ENCODE results near the gene UBE2H.
A peak's percentile ranks its signal among the peaks of the same experiment; 100 is the strongest.

The UBE2H gene

DNA sequence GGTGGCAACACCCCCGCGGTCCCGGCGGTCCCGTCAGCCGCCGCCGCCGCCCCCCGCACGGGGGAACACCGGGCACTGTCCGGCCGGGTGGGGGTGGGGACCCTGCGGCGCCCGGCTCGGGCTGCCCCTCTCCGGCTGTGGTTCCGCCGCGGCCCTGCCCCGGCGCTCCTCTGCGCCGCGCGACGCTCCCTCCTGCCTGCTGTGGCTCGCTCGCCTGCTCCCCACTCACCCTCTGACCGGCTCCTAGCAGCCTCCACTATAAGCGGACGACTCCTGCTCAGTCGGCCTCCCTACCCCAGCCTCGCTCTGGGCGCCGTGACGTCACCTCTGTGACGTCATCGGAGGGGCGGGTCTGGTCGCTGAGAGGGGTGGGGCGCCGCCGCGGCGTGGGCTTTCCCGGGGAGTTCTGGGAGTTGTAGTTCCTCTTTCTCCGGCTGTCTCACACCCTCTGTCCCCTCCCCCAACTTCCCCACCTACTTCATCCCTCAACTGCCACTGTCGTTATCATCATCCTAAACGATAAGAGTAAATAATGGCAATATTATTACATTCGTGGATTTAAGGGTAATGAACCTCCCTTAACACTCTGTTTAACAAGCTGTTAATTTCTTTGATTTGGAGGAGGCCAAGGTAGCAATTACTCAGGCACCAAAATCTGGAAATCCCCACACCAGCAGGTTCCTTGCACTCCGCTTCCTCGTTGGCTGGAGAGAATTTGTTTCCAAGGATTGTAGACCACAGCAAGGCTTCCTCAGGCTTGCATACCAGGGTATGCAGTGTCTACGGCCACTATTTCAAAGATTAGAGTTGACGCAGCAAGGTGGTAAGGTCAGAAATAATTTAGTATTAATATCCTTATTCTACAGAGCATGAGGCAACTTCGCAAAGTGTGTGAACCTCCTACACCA, at the start of gene UBE2H:
UBE2H (minus strand) TSS at position 308 of the 908 bp plus-strand sequence. CDS start 405 bp downstream, outside the sequence.
- peak; percentile 66 for DNase-seq (ENCODE audit: low read depth)
- TF ChIP-seq CTCF (IDR thresholded peaks at IDR 0.05; ENCODE audit: low read depth, low read length, missing control alignments), result no peak
- H3K4me3 ChIP-seq (ENCODE audit: low read depth, low read length), result peak within 1 kb of the TSS; percentile 64

- H3K4me3 ChIP-seq (ENCODE audit: low read depth, low read length), result no peak overlapping the region
- DNase-seq (ENCODE audit: low read depth), result no peak
- TF ChIP-seq CTCF (IDR thresholded peaks at IDR 0.05; ENCODE audit: low read depth, low read length, missing control alignments), result no peak
These were observed 45.7 kb upstream of the UBE2H start for GRCh38 chr7:129998446-129998845.

- TF ChIP-seq CTCF (IDR thresholded peaks at IDR 0.05; ENCODE audit: low read depth, low read length, missing control alignments), result no peak
- H3K4me3 ChIP-seq (ENCODE audit: low read depth, low read length), result no peak overlapping the region
- no peak for DNase-seq (ENCODE audit: low read depth)
These were observed 44.5 kb upstream of the UBE2H start for GRCh38 chr7:129997285-129997684.

GRCh38 chr7:129993275-129993674, 40.5 kb upstream of the UBE2H start:
- no peak for DNase-seq (ENCODE audit: low read depth)
- H3K4me3 ChIP-seq (ENCODE audit: low read depth, low read length), result no peak overlapping the region
- TF ChIP-seq CTCF (IDR thresholded peaks at IDR 0.05; ENCODE audit: low read depth, low read length, missing control alignments), result no peak

DNA sequence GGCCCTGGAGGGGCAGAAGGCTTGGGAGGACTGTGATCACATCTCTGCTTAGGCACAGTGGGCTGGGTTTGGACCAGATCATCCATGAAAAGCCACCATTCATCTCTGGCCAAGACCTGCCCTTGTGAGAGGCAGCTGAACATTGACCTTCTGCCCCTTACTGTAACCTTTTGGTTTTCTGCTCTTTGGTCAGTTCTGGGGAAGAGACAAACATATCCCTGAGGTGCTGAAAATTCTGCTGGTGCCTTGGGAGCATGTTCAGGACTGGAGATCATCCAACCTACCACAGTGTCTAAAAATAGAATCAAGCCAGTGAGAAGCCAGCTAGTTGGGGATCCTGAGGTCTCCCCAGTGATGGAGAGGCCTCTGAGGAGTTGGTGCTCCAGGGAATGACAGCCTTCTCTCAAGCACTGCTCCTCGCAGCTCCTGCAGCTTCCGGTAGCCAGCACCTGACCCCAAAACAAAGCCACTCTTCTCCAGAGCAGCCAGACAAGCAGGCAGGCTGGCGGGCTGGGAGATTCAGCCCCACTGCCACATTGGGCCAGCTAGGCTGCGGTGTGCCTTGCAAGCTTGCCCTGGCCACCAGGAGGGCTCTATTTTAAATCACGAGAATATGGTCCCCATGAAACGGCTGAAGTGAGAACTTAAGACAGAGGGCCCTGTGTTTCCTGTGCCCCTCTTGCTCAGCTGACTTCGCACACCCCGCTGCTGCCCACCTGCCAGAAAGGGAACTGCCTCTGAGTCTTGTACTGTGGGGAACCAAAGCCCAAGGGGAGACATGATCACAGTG, 37.8 kb upstream of the UBE2H start:
- no peak for TF ChIP-seq CTCF (IDR thresholded peaks at IDR 0.05; ENCODE audit: low read depth, low read length, missing control alignments)
- no peak overlapping the region for H3K4me3 ChIP-seq (ENCODE audit: low read depth, low read length)
- DNase-seq (ENCODE audit: low read depth), result no peak

DNA sequence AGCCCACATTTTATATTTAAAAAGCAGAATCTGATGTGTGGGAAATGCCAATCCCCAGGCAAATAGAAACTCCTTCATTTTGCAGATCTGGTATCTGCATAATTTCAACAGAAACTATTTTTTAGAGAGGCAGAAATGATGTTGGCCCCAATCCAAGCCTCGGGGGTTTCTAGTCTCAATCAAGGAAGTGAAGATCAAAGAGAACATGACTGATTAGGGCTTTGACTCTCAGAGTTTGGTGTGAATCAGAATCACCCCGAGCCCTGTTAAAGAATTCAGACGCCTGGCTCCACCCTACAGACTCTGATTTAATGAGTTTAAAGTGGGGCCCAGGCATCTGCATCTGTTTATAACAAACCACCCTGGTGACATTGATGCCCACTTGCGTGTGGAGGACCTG, 36.7 kb upstream of the UBE2H start:
- H3K4me3 ChIP-seq (ENCODE audit: low read depth, low read length), result no peak overlapping the region
- TF ChIP-seq CTCF (IDR thresholded peaks at IDR 0.05; ENCODE audit: low read depth, low read length, missing control alignments), result no peak
- peak; percentile 15 for DNase-seq (ENCODE audit: low read depth)
